DMS79 (cell line): ENCODE measurements around the gene PXMP4.
"Not testable (repeated sequence)": the region's sequence is repeated elsewhere in the genome, so short reads cannot be mapped to it uniquely, and the experiment has no call there.

Experiments used
- DNase-seq: peaks from one replicate; lab custom pipeline; 2025; lab: John Stamatoyannopoulos, UW

Gene PXMP4

DNA sequence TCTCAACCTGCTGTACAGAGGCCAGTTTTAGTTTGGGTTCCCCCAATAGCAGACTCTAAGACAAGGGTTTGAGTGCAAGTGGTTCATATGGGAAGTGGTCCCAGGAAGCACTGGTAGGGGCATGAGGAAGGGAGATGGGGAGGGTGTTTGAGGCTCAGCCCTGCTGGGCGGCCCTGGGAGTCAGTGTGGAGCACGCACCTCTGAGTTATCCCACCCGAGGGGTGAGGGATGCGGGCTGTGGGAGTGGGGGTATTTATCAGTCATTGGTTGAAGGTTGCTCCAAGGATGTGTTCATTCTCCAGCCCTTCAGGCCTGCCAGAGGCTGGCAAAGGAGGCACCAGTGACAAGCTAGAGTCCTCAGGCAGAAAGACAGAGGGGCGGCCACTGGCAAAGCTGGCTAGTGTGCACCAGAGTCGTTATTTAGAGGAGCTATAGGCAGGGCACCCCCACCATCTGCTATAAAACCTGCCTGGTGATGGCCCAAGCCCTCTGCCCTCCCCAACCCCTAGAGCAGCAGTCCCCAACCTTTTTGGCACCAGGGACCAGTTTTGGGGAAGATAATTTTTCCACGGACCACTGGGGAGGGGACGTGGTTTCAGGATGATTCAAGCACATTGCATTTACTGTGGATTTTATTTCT is 16.5 kb downstream of the PXMP4 start:
- no peak for DNase-seq

DNA sequence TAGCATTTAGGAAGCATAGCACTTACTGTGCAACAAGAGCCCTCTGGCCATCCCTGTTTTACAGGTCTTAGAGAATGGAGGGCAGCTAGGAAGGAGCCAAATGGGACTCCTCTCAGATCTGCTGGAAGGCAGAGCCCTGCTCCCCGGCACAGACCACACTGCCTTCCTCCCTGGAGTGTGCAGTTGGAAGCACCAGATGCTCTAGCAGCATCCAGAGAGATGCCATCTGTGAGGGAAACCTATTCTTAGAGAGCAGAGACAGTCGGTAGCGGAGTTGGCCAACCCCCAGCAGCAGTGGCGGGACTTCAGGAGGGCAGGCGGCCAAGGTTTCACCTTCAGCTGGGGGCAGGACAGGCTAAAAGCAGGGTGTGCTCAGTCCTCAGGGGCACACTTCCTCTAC is 17.2 kb downstream of the PXMP4 start:
- no peak for DNase-seq

DNA sequence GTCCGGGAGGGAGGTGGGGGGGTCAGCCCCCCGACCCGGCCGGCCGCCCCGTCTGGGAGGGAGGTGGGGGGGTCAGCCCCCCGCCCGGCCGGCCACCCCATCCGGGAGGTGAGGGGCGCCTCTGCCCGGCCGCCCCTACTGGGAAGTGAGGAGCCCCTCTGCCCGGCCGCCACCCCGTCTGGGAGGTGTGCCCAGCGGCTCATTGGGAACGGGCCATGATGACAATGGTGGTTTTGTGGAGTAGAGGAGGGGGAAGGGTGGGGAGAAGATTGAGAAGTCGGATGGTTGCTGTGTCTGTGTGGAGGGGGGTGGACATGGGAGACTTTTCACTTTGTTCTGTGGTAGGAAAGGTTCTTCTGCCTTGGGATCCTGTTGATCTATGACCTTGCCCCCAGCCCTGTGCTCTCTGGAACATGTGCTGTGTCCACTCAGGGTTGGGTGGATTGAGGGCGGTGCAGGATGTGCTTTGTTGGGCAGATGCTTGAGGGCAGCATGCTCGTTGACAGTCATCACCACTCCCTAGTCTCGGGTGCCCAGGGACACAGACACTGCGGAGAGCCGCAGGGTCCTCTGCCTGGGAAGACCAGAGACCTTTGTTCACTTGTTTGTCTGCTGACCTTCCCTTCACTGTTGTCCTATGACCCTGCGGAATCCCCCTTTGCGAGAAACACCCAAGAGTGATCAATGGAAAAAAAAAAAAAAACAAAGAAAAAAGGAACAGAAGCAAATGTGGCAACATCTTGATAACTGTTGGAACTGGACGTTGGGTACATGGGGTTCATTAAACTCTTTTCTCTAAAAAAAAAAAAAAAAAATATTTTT is 18.3 kb downstream of the PXMP4 start:
- no peak for DNase-seq

DNA sequence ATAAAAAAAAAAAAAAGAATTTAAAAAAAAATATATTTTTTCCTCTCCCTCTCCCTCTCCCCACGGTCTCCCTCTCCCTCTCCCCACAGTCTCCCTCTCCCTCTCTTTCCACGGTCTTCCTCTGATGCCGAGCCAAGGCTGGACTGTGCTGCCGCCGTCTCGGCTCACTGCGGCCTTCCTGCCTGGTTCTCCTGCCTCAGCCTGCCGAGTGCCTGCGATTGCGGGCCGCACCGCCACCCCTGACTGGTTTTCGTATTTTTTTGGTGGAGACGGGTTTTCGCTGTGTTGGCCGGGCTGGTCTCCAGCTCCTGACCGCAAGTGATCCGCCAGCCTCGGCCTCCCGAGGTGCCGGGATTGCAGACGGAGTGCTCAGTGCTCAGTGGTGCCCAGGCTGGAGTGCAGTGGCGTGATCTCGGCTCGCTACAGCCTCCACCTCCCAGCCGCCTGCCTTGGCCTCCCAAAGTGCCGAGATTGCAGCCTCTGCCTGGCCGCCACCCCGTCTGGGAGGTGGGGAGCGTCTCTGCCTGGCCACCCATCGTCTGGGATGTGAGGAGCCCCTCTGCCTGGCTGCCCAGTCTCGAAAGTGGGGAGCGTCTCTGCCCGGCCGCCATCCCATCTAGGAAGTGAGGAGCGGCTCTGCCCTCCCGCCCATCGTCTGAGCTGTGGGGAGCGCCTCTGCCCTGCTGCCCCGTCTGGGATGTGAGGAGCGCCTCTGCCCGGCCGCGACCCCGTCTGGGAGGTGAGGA is 19.2 kb downstream of the PXMP4 start:
- not testable (repeated sequence) for DNase-seq

DNA sequence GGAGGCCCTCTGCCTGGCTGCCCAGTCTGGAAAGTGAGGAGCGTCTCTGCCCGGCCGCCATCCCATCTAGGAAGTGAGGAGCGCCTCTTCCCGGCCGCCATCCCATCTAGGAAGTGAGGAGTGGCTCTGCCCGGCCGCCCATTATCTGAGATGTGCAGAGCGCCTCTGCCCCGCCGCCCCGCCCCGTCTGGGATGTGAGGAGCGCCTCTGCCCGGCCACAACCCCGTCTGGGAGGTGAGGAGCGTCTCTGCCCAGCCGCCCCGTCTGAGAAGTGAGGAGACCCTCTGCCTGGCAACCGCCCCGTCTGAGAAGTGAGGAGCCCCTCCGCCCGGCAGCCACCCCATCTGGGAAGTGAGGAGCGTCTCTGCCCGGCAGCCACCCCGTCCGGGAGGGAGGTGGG is 21.1 kb downstream of the PXMP4 start:
- not testable (repeated sequence) for DNase-seq

DNA sequence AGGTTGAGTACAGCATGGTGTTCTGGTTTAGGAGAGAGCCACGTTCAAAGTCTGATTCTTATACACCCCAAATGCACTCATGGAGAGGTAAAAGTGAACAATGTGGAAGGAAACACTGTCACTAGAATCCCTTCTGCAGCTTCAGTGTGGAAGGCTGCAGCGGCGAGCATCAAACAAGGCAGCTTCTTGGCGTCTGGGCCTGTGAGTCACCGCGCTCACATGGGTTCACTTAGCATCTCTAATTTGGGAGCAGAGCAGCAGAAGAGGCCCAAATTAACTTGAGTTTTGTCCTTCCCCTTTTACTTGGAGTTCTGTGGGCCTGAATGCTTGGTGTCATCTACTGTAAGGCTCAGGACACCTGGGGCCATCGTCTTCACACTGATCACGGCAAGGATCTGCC is 23.0 kb downstream of the PXMP4 start:
- no peak for DNase-seq

DNA sequence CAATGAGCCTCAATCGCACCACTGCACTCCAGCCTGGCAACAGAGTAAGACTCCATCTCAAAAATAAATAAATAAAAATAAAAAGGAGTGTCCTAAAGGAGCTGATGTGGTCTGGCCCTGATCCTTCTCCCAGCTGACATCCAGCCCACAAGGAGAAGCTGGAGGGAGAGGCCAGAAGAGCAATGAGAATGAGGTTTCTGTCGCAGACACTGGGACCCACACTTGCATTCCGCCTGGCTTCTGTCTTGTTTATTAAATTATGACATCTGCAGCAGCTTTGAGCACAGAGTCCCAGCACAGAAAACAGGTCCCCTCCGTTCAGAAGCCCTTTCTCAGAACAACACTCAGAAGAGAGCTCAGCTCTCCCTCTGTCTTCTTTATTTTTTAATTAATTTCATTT is 23.7 kb downstream of the PXMP4 start:
- DNase-seq: no peak

DNA sequence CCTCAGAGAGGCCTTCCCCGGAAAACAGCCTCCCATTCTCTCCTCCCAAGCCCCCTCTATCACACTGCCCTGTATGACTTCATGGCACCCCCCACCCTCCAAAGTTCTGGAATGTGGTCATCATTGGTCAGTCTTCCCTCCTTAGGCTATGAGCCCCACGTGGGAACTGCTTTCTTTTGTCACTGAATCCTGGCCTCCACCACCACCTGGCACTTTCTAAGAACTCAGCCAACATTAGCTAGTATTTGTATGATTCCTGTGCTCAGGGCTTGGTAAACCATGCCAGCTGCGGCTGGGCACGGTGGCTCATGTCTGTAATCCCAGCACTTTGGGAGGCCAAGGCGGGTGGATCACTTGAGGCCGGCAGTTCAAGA is 25.5 kb downstream of the PXMP4 start:
- DNase-seq: no peak

DNA sequence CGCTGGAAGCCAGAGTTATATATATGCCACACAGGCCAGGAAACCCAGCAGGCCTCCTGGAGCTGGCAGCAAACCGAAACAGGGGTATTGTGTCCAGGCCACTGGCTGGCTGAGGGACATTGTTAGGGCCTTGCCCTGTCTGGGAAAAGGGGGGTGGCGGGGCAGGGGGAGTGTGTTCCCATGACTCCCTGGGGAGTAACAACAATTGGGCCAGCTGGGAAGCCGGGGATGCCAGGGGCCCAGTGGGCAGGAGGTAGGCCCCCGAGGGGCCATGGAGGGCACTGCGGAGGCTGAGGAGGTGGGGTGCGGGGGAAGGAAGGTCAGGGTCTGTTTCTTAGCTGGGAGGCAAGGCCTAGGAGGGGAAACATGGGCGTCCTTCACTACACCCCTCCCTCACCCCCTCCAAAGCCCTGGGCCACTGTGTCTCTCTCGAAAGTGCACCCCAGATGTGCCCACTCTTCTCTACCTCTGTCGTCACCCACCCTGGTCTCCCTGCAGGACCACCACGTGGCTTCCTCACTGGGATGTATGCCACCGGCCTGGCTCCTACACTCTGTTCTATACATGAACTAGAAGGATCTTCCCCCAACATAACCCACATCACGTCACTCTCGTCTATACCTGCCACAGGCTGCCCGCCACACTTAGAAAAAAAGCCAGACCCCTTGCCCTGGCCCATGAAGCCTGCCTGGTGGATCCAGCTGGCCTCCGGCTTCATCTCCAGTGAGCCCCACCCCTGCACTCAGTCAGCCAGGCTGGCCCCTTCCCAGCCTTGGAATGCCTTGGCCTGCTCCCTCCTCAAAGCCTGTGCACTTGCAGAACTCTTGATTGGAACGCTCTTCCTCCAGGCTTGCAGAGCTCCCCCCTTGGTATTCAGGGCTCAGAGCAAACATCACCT is 26.1 kb downstream of the PXMP4 start:
- no peak for DNase-seq

DNA sequence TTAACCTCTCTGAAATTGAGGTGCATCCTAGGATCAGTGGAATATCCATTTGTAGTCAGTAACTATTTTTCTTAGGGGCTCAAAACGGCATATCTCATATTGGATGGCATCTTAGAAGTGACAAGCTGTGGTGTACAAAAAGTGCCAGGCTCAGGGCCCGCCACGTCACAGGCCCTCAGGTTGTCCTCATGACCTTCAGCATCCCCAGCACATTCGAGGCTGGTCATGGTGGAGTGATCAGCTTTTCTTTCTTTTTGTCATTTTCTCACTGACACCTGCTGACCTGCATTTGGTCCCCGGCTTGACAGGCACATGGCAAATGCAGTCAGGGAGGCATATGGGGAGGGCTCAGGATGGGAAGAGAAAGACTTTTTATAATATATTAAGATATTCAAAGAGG is 26.8 kb downstream of the PXMP4 start:
- DNase-seq: no peak

DNA sequence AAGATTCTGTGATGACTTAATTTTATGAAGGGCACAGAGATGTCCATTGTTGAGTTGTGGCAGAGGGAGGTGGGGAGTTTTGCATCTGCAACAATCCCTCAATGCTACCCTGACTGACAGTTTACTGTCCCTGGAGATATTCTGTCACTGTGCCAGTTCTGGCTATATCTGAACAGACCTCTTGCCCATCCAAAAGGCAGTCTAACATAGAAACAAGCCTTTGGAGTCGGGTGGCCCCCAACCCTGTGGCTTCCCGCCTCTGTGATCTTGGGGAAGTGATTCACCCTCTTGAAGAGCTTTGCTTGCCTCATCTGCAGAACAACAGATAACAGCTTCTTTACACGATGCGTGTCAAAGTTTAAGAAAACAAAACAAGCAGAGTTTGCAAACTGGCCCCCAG is 30.1 kb downstream of the PXMP4 start:
- no peak for DNase-seq

DNA sequence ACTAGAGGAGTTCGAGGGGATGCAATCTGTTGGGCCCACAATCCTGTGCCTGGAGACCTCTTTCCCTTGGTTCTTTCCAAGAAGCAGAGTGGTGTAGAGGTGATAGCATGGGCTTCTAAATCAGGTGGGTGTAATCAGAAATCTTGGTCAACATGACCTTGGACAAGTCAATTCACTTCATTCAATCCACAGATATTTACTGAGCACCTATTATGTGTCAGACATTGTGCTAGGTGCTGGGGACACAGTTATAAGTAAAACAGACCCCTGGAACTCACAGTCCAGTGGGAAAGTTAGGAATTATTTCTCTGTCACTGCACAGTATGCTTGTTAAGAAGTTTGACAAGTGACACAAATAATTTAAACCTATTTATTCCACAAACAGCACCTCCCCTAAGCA is 30.6 kb downstream of the PXMP4 start:
- no peak for DNase-seq

DNA sequence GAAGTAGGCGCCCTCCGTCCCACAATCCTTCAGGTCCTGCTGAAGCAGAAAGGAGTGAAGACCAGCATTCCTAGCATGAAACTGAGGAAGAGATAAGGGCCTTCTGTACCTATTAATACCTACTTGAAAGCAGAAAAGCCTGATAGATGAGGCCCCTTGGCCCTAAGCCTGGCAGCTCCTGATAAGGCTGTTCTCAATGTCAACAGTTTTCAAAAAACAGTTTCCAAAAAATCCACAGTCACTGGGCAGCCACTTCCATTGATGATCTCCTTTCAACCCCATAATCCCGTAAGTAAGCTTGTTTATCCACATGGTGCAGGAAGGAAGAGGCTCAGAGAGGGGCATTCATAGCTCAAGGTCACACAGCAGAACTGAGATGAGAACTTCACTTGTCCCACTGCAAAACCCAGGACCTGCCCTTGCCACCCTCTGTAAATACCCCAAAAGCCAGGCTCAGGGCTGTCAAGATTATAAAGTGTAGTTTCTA is 31.1 kb downstream of the PXMP4 start:
- DNase-seq: no peak

DNA sequence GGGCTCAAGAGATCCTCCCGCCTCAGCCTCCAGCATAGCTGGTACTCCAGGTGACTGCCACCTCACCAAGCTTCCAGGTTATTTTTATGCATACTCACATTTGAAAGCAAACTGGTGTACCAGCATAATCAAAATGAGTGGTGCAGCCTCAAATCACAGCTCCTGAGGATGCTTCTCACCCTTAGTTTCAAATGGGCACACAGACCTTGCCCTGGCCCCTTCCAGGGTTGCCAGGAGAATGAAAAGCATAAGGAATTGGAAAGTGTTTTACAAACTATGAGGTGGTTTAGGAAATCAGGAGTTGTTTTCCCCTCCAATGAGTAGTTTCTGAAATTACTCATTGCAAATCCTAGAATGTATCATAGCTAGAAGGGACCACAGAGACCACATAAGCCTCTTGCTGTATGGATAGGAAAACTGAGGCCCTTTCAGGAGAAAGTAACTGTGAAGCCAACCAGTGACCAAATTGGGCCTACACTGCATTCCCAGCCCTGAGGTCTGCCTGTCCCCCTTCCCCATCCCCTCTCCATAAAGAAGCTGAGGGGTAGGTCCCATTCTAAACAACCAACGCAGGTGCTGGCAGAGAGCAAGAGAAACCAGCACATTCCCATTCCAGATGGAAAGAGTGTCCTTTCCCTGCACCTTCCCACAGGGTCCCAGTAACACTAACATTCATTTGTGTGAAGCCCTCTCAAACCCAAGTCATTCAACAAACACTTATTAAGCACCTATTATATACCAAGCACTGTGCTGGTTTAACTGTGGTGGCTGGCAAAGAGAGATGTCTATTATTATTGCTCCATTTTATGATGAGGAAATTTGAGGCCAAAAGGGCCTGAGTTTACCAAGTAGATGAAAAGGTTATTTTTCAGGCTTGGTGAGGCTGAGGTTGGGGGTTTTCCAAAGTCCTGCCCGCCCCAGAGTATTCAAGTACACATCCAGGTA is 31.8 kb downstream of the PXMP4 start:
- DNase-seq: no peak

DNA sequence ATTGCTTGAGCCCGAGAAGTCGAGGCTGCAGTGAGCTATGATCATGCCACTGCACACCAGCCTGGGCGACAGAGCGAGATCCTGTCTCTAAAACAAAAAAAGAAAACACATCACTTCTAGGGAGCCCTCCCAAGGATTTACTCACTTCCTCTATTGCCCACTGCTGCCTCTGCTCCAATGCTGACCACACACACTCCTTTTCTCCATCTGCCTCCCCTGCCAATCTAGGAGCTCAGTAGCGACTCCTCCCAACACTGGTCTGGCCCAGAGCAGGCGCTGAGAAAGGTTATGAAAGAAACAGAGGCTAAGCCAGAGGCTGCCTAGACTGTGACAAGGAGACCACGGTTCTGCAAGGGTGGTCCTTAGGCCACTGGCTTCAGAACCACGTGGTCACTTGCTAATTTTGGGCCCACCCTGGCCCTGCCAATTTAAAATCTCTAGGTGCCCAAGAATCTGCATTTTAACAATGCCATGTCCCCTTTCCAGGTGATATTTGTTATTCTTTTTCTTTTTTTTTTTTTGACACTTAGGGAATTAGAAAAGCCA is 32.7 kb downstream of the PXMP4 start:
- no peak for DNase-seq

DNA sequence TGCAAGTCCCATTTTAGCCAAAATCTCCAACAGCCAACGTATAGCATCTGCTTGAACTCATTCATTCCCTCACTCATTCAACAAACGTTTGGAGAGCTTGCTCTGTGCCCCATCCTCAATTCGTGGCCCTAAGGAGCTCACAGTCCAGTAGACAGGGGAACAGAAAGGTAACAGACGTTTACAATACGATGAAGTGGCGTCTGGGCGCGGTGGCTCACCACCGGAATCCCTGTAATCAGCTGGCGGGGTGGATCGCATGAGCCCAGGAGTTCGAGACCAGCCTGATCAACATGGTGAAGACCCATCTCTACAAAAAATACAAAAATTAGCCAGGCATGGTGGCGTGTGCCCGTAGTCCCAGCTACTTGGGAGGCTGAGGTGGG is 33.1 kb downstream of the PXMP4 start:
- no peak for DNase-seq

DNA sequence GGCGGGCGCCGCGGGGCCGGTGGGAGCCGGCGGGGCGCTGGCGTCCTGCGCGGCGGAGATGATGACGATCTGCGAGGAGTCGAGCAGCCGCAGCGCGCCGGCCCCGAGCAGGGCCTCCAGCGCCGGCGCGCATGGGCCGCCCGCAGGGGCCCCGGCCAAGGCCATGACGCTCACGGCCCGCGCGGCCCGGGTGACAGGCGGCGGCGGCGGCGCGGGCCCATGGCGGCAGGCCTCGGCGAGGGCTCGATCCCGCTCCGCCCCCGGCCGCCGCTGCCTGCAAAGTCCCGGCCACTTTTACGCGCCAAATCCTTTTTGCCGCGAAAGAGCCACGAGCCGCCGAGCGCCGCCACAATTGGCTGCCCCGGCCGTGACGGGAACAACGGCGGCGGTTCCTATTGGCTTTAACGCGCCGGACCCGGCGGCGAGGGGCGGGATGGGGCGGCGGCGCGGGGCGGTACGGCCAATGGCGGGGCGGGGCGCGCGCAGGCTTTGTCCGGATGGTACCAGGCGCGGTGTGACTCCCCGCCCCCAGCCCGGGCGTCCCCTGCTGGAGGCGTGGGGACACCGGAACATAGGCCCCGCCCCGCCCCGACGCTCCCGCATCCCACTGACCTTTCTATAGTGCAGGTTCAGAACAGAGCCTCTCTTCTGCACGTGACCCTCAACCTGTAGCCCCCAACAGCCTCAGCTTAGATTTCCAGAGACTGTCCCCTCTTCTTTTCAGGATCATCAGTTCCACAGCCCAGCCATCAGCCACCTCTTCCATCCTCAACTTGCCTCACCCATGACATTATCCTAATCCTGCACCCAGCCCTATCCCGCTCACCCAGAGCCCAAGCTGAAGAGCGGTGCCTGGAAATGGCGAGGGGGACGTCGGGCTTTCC is 33.8 kb downstream of the PXMP4 start, which contains the start of gene E2F1:
E2F1 (minus strand) TSS at position 286 of the 884 bp plus-strand sequence; CDS start at position 165, 121 bp downstream.
- peak; percentile 67 for DNase-seq

DNA sequence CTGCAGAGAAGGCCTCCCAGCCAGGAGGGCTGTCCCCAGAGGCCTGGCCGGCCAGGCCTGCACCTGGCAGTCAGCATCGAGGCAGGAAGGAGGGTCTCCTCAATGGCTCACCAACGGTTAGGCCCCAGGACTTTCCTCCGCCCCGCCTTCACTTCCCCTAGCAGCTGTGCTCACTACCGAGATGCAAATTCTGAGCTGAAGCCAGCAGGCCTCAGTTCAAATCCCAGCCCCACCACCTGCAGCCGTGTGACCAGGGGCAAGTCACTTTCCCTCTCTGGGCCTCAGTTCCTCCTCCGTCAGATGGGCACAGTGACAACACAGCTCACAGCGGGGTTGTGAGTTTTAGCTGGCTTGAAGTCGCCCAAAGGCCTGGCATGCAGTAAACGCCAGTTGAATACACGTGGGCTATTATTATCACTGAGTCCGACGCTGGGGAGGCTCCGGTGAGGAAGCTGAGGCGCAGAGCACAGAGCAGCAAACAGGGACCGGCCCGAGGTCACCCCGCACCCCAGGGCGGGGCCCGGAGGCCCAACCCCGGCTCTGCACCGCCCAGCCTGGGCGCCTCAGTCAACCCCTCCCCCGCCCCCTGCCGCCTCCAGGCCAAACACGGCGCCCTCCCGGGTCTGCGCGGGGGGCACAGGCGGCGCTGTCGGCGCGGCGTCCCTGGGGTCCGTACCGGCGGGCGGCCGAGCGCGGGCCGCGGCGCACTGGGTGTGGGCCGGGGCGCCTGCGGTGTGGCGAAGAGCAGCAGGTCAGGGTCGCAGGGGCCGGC is 34.6 kb downstream of the PXMP4 start:
- DNase-seq: no peak
